HepG2 (cell line): ENCODE measurements around the gene SLCO2B1. TPM values are rescaled to one million over a fixed set of nuclear protein-coding genes. Genes with fewer than 3 reads are reported as not detected.

Experiments used
- ATAC-seq: fragments of 200-7000 bp; cut with Tn5 transposase; 3 replicates; pipeline ENCODE4 v1.9.1; 2020; ENCODE audit warnings: mild to moderate bottlenecking, moderate library complexity
- BruUV-seq: library from RNA; stranded (reverse); fragments of 400-500 nt; replicated peaks from 2 replicates; lab custom pipeline; 2021; lab: Mats Ljungman, UMichigan
- CTCF ChIA-PET: fragments of 300-600 bp; formaldehyde crosslinking; extraction: SDS; loops from one replicate; lab custom pipeline; 2021; ENCODE audit warnings: low total read pairs, inconsistent platforms, low intra/inter-chr PET ratio; lab: Yijun Ruan, JAX
- POLR2A ChIA-PET: fragments of 350-600 bp; sonication (Branson Sonifier 250); formaldehyde crosslinking; loops from one replicate; lab custom pipeline; 2020; ENCODE audit warnings: antibody characterized with exemption, inconsistent platforms; lab: Yijun Ruan, JAX
- DNase-seq: peaks from one replicate; pipeline ENCODE4 v3.0.0-alpha.2; 2015; ENCODE audit warnings: low spot score
- FAIRE-seq: peaks from 3 replicates; lab custom pipeline; 2011; peaks lifted over from hg19 to GRCh38; lab: Jason Lieb, UNC
- H2AFZ ChIP-seq: one replicate; pipeline ENCODE4 v1.6.1; 2011; ENCODE audit warnings: low read length, inconsistent platforms
- H3K27ac ChIP-seq: fragments of 300-600 bp; 3 replicates; pipeline ENCODE4 v1.8.0; 2011; ENCODE audit warnings: mixed run types, mild to moderate bottlenecking, mixed read lengths, low read length, inconsistent platforms; ENCODE audit not compliant: insufficient read depth; ENCODE audit errors: extremely low read length
- H3K27me3 ChIP-seq, 2 experiments: fragments of 200-600 bp in 1 of 2; 2 replicates in 1 of 2; 3 replicates in 1 of 2; pipeline versions ENCODE4 v1.6.0 to v1.8.0; 2011; ENCODE audit warnings: low read length in 2 of 2, mild to moderate bottlenecking in 2 of 2, moderate library complexity in 2 of 2, inconsistent platforms in 1 of 2; ENCODE audit not compliant: insufficient read depth in 2 of 2, control insufficient read depth in 1 of 2
- H3K36me3 ChIP-seq, 2 experiments: fragments of 200-600 bp in 1 of 2; replicated peaks in 1 of 2; 2 replicates in 1 of 2; 3 replicates in 1 of 2; pipeline versions ENCODE4 v1.5.1 to v1.8.0; 2011; ENCODE audit warnings: low read length in 2 of 2, inconsistent platforms in 1 of 2; ENCODE audit not compliant: insufficient read depth in 2 of 2, control insufficient read depth in 1 of 2
- H3K4me1 ChIP-seq: 2 replicates; pipeline ENCODE4 v1.5.1; 2012; ENCODE audit warnings: low read length, inconsistent platforms; ENCODE audit not compliant: insufficient read depth
- H3K4me2 ChIP-seq: 2 replicates; pipeline ENCODE4 v1.6.0; 2011; ENCODE audit warnings: low read depth, low read length, inconsistent platforms
- H3K4me3 ChIP-seq, 3 experiments: fragments of 200-600 bp in 1 of 3; sonication (generic), shearing (Covaris generic) in 1 of 3; replicated peaks in 1 of 3; 2 replicates each; pipeline ENCODE4 v1.5.1; 2011 to 2016; ENCODE audit warnings: low read length in 3 of 3, inconsistent platforms in 2 of 3, low read depth in 2 of 3, mild to moderate bottlenecking in 2 of 3, control low read depth in 1 of 3, mixed read lengths in 1 of 3; ENCODE audit not compliant: insufficient read depth in 1 of 3
- H3K79me2 ChIP-seq: one replicate; pipeline ENCODE4 v1.6.1; 2011; ENCODE audit warnings: low read length, inconsistent platforms; ENCODE audit not compliant: insufficient read depth
- H3K9ac ChIP-seq: 2 replicates; pipeline ENCODE4 v1.6.0; 2011; ENCODE audit warnings: mild to moderate bottlenecking, low read depth, low read length, inconsistent platforms; ENCODE audit not compliant: insufficient read depth
- H3K9me3 ChIP-seq: 2 replicates; pipeline ENCODE4 v1.5.1; 2012; ENCODE audit warnings: mild to moderate bottlenecking, low read length
- H4K20me1 ChIP-seq: 2 replicates; pipeline ENCODE4 v1.6.0; 2011; ENCODE audit warnings: inconsistent platforms, mild to moderate bottlenecking, low read length, moderate library complexity; ENCODE audit not compliant: insufficient read depth
- AGO2 ChIP-seq: fragments of 200-400 bp; formaldehyde crosslinking; optimal IDR thresholded peaks from 2 replicates; pipeline ENCODE3; 2017; ENCODE audit warnings: mild to moderate bottlenecking, low read depth, low read length, moderate library complexity
- AKNA ChIP-seq: sonication (generic); formaldehyde crosslinking; IDR thresholded peaks from 2 replicates; pipeline ENCODE4 v1.4.0; 2020; ENCODE audit warnings: missing genetic modification reagents, borderline replicate concordance
- NCOR1 ChIP-seq: fragments of 200-600 bp; sonication (generic); IDR thresholded peaks from 2 replicates; pipeline ENCODE4 v1.7.0; 2017; ENCODE audit warnings: antibody characterized with exemption, low read length, borderline replicate concordance
- ZIK1 ChIP-seq: sonication (generic); formaldehyde crosslinking; IDR thresholded peaks from 2 replicates; pipeline ENCODE4 v1.5.0; 2020; ENCODE audit warnings: mild to moderate bottlenecking, low read depth, missing genetic modification reagents, borderline replicate concordance
- ZNF205 ChIP-seq: IDR thresholded peaks from 2 replicates; pipeline ENCODE4 v1.6.1; 2018; ENCODE audit warnings: missing biosample characterization, missing genetic modification reagents
- ZNF24 ChIP-seq: fragments of 450-650 bp; IDR thresholded peaks from 2 replicates; pipeline ENCODE4 v1.6.1; 2017; ENCODE audit warnings: antibody characterized with exemption, mild to moderate bottlenecking
- ZNF407 ChIP-seq: sonication (generic); formaldehyde crosslinking; IDR thresholded peaks from one replicate; pipeline ENCODE4 v1.5.1; 2020; ENCODE audit warnings: mild to moderate bottlenecking, missing genetic modification reagents; ENCODE audit errors: not compliant biosample characterization
- ZSCAN21 ChIP-seq: sonication (generic); formaldehyde crosslinking; IDR thresholded peaks from 2 replicates; pipeline ENCODE4 v1.8.0; 2022; ENCODE audit warnings: mild to moderate bottlenecking, missing genetic modification reagents, moderate library complexity, borderline replicate concordance
- WGBS: methylation state at CpG from one replicate; pipeline ENCODE4 v1.1.6; 2017; ENCODE audit warnings: low lambda C conversion rate; 5-methylcytosine and 5-hydroxymethylcytosine counted together
- in situ Hi-C: cut with HindIII; loops from 2 replicates; pipeline ENCODE4 v1.10.0; 2017; ENCODE audit warnings: low pct_unique_long_range_greater_than_20kb; ENCODE audit not compliant: extremely low pct_ligation_motif_present
- intact Hi-C: fragments of 100-400 bp; cut with micrococcal nuclease; formaldehyde crosslinking; loops from one replicate; pipeline ENCODE4 v1.10.0; 2022; ENCODE audit not compliant: unreplicated experiment
- polyA plus RNA-seq, 8 experiments: library from polyadenylated mRNA; depleted of rRNA in 3 of 8; stranded (reverse) in 7 of 8; unstranded in 1 of 8; fragments of >200 nt; fragmentation: Illumina TruSeq in 4 of 8; extraction: Trizol in 4 of 8; gene quantifications; 2 replicates each; pipeline versions ENCODE4 v1.2.1 to v1.2.3, GENCODE V29; 2011 to 2016; ENCODE audit warnings: low read depth in 4 of 8, missing spikeins in 1 of 8, mixed read lengths in 1 of 8; ENCODE audit not compliant: insufficient read depth in 1 of 8
- total RNA-seq, 5 experiments: library from RNA; depleted of rRNA; stranded (reverse); fragments of >200 nt; fragmentation: Illumina TruSeq; extraction: Trizol; gene quantifications; 2 replicates each; pipeline ENCODE4 v1.2.3, GENCODE V29; 2016; ENCODE audit warnings: low read depth in 1 of 5

Gene SLCO2B1
- total and polyA plus RNA-seq, 2 of the 13 experiments (the other 11 are each of a cell fraction or from before 2014, with no cell fraction given), result 15.3 to 19.8 TPM

DNA sequence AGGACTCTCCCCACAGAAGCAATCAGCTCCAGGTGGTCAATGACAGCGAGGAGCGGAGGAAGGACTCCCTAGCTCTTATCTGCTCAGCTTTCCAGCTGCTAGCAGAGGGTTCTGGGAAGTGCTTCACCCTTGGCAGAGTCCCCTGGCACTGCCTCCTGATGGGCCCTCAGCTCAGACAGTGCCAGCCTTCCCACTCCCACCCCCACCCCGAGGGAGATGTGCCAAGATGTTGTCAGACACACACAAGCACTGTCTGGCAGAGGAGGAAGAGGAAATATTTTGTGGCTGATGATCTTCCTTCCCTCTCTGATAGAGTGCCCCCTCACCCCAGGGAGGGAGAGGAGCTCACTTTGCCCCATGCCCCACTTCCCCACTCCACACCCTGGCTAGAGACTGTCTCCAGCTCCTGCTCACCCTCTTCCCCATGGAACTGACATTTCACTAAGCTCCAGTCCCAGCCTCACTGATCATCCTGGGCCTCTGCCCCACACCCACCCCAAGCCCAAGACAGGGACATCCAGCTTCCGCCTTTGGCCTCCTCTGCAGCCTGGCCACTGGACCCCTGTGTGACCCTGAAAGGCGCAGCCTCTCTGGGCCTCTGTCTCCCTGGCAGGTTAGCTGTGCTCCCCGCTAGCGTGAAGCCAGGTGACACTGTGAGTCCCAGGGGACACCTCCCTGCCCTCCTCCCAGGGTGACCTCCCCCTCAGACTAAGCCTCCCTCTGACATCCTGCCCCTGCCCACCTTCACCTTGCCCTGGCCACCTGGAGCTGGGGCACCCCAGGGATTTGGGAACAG, 44.5 kb downstream of the SLCO2B1 start:
- no peaks in the 10 kb centered on the region for H3K27me3 ChIP-seq
- H2AFZ ChIP-seq, result no peak overlapping the region
- ATAC-seq (no peak), FAIRE-seq (no peak), DNase-seq (no peak)
- peaks cover 18% of the 10 kb centered on the region for H3K4me1 ChIP-seq
- POLR2A ChIA-PET, result interaction anchor here (0.8 to 1.1 kb wide), 2 partner anchors 14 to 39 kb away, joined by 3 to 4 read pairs; no protein-coding TSS in a partner anchor
- H3K9me3 ChIP-seq, result no peaks in the 10 kb centered on the region
- in situ Hi-C loops (no loop called here), intact Hi-C loops (no loop called here)
- no peak overlapping the region for H3K27ac ChIP-seq
- H3K4me3 ChIP-seq, result no peak overlapping the region
- H3K4me2 ChIP-seq, result no peak overlapping the region
- WGBS, result 94% methylated on average over 2 of the region's 7 CpGs
- H3K9ac ChIP-seq, result no peak overlapping the region
- H3K36me3 ChIP-seq, result peaks cover 4 to 14% of the 10 kb centered on the region in 2 experiments; a peak in 3 of 5 replicates
- no peak for TF ChIP-seq AKNA (CRISPR knock-in tag)
- no peak for TF ChIP-seq NCOR1
- TF ChIP-seq ZSCAN21 (CRISPR knock-in tag), result no peak
- no peak for TF ChIP-seq ZNF205 (CRISPR knock-in tag)
- TF ChIP-seq ZNF407 (CRISPR knock-in tag), result no peak
- TF ChIP-seq ZNF24, result no peak
- peak; percentile 21 for TF ChIP-seq AGO2
- no peak for TF ChIP-seq ZIK1
- CTCF ChIA-PET, result no interaction called here
- no peaks in the 10 kb centered on the region for H4K20me1 ChIP-seq
- H3K79me2 ChIP-seq, result no peaks in the 10 kb centered on the region
- no TSS peak for BruUV-seq
